H1 (cell line): ENCODE results near the gene MBNL2. TPM values are rescaled to one million over a fixed set of nuclear protein-coding genes. Genes with fewer than 3 reads are reported as not detected.

Experiments
- CTCF ChIA-PET: fragments of 300-600 bp; sonication (Branson Sonifier 250); formaldehyde crosslinking; loops from one replicate; lab custom pipeline; 2021; ENCODE audit not compliant: partially characterized antibody; lab: Charles Lee
- POLR2A ChIA-PET: fragments of 300-600 bp; sonication (Branson Sonifier 250); formaldehyde crosslinking; loops from one replicate; lab custom pipeline; 2021; ENCODE audit warnings: inconsistent platforms; ENCODE audit not compliant: partially characterized antibody; lab: Charles Lee
- DNase-seq, 2 experiments: peaks; one replicate each; pipeline versions ENCODE4 v3.0.0 to v3.0.0-alpha.2; 2010 to 2022; ENCODE audit warnings: low spot score in 2 of 2, low read depth in 1 of 2, mixed read lengths in 1 of 2
- FAIRE-seq: peaks from 2 replicates; lab custom pipeline; 2011; peaks lifted over from hg19 to GRCh38; lab: Jason Lieb, UNC
- H2AFZ ChIP-seq: 2 replicates; pipeline ENCODE4 v1.8.1; 2012; ENCODE audit warnings: low read length, inconsistent platforms
- H2AK5ac ChIP-seq: 2 replicates; pipeline ENCODE4 v1.6.1; 2013; ENCODE audit warnings: low read depth, low read length
- H2BK120ac ChIP-seq: replicated peaks from 2 replicates; pipeline ENCODE3; 2013; ENCODE audit warnings: low read depth, low read length, inconsistent platforms
- H2BK12ac ChIP-seq: 2 replicates; pipeline ENCODE4 v1.6.1; 2013; ENCODE audit warnings: low read depth, low read length
- H2BK15ac ChIP-seq: 2 replicates; pipeline ENCODE4 v1.6.1; 2013; ENCODE audit warnings: low read length
- H2BK20ac ChIP-seq: 2 replicates; pipeline ENCODE4 v1.6.1; 2013; ENCODE audit warnings: low read length
- H2BK5ac ChIP-seq: 2 replicates; pipeline ENCODE4 v1.6.1; 2013; ENCODE audit warnings: low read depth, low read length
- H3K14ac ChIP-seq: 2 replicates; pipeline ENCODE4 v1.6.1; 2013; ENCODE audit warnings: inconsistent platforms; ENCODE audit not compliant: insufficient read length
- H3K18ac ChIP-seq: 2 replicates; pipeline ENCODE4 v1.6.1; 2013; ENCODE audit warnings: low read length; ENCODE audit errors: extremely low read depth
- H3K23ac ChIP-seq: 2 replicates; pipeline ENCODE4 v1.6.1; 2013; ENCODE audit warnings: inconsistent platforms; ENCODE audit not compliant: insufficient read length
- H3K23me2 ChIP-seq: 2 replicates; pipeline ENCODE4 v1.6.1; 2013; ENCODE audit warnings: low read depth, low read length
- H3K27ac ChIP-seq: 2 replicates; pipeline ENCODE4 v1.6.1; 2011; ENCODE audit warnings: low read depth, low read length, inconsistent platforms
- H3K27me3 ChIP-seq, 4 experiments: replicated peaks in 1 of 4; 1 replicate in 1 of 4; 2 replicates in 3 of 4; pipeline versions ENCODE4 v1.6.1 to v1.8.1; 2011 to 2013; ENCODE audit warnings: low read length in 3 of 4, mild to moderate bottlenecking in 3 of 4, inconsistent platforms in 2 of 4, mixed read lengths in 2 of 4, moderate library complexity in 1 of 4; ENCODE audit not compliant: control insufficient read depth in 3 of 4, insufficient read depth in 3 of 4; ENCODE audit errors: extremely low read depth in 1 of 4
- H3K36me3 ChIP-seq, 4 experiments: 2 replicates each; pipeline versions ENCODE4 v1.6.1 to v1.8.1; 2011 to 2013; ENCODE audit warnings: mild to moderate bottlenecking in 4 of 4, low read length in 3 of 4, moderate library complexity in 2 of 4, control low read depth in 1 of 4, inconsistent platforms in 1 of 4; ENCODE audit not compliant: insufficient read depth in 4 of 4, control insufficient read depth in 2 of 4
- H3K4ac ChIP-seq: replicated peaks from 2 replicates; pipeline ENCODE3; 2013; ENCODE audit warnings: low read length, low read depth, mixed read lengths, inconsistent platforms; ENCODE audit not compliant: insufficient read length
- H3K4me1 ChIP-seq, 4 experiments: replicated peaks in 1 of 4; 1 replicate in 1 of 4; 2 replicates in 3 of 4; pipeline versions ENCODE4 v1.6.1 to v1.8.1; 2011 to 2013; ENCODE audit warnings: low read length in 3 of 4, inconsistent platforms in 2 of 4, mixed read lengths in 1 of 4; ENCODE audit not compliant: insufficient read depth in 4 of 4, control insufficient read depth in 3 of 4
- H3K4me2 ChIP-seq, 2 experiments: 2 replicates each; pipeline versions ENCODE4 v1.6.1 to v1.8.1; 2011 to 2013; ENCODE audit warnings: low read depth in 2 of 2, low read length in 2 of 2, control low read depth in 1 of 2, inconsistent platforms in 1 of 2, mild to moderate bottlenecking in 1 of 2; ENCODE audit not compliant: insufficient read depth in 1 of 2
- H3K4me3 ChIP-seq, 4 experiments: fragments of 200-600, 300-600 bp in 1 of 4; sonication (generic), shearing (Covaris generic), sonication (Bioruptor Twin) in 1 of 4; 2 replicates each; pipeline versions ENCODE4 v1.5.1 to v1.8.1; 2011 to 2016; ENCODE audit warnings: low read length in 4 of 4, low read depth in 3 of 4, control low read depth in 2 of 4, inconsistent platforms in 2 of 4, mild to moderate bottlenecking in 2 of 4, mixed read lengths in 1 of 4, moderate library complexity in 1 of 4; ENCODE audit not compliant: insufficient read depth in 2 of 4; ENCODE audit errors: extremely low read depth in 1 of 4
- H3K56ac ChIP-seq: replicated peaks from 2 replicates; pipeline ENCODE3; 2013; ENCODE audit warnings: low read depth, mild to moderate bottlenecking, mixed read lengths, low read length, inconsistent platforms; ENCODE audit not compliant: insufficient read length
- H3K79me1 ChIP-seq: 2 replicates; pipeline ENCODE4 v1.6.1; 2013; ENCODE audit warnings: low read depth, low read length, control low read depth
- H3K79me2 ChIP-seq, 2 experiments: 2 replicates each; pipeline versions ENCODE4 v1.6.1 to v1.8.1; 2012 to 2013; ENCODE audit warnings: low read length in 2 of 2, mild to moderate bottlenecking in 2 of 2, inconsistent platforms in 1 of 2; ENCODE audit not compliant: insufficient read depth in 2 of 2, control insufficient read depth in 1 of 2
- H3K9ac ChIP-seq, 4 experiments: replicated peaks in 1 of 4; 1 replicate in 1 of 4; 2 replicates in 3 of 4; pipeline versions ENCODE4 v1.6.1 to v1.8.1; 2011 to 2013; ENCODE audit warnings: low read depth in 3 of 4, low read length in 3 of 4, control low read depth in 2 of 4, mild to moderate bottlenecking in 2 of 4, moderate library complexity in 2 of 4, inconsistent platforms in 1 of 4; ENCODE audit errors: extremely low read depth in 1 of 4
- H3K9me3 ChIP-seq, 2 experiments: 2 replicates each; pipeline versions ENCODE4 v1.6.1 to v1.8.1; 2012 to 2013; ENCODE audit warnings: mild to moderate bottlenecking in 2 of 2, moderate library complexity in 2 of 2, control low read depth in 1 of 2, inconsistent platforms in 1 of 2, low read depth in 1 of 2, low read length in 1 of 2, mixed read lengths in 1 of 2; ENCODE audit not compliant: insufficient read depth in 2 of 2
- H4K20me1 ChIP-seq, 2 experiments: replicated peaks in 1 of 2; 2 replicates each; pipeline versions ENCODE3 to v1.8.1; 2011 to 2013; ENCODE audit warnings: inconsistent platforms in 2 of 2, low read length in 2 of 2, mild to moderate bottlenecking in 1 of 2; ENCODE audit not compliant: insufficient read depth in 2 of 2, control insufficient read depth in 1 of 2
- H4K5ac ChIP-seq: 2 replicates; pipeline ENCODE4 v1.6.1; 2013; ENCODE audit warnings: low read length, low read depth, mixed read lengths, inconsistent platforms; ENCODE audit not compliant: insufficient read length
- H4K8ac ChIP-seq: 2 replicates; pipeline ENCODE4 v1.8.0; 2013; ENCODE audit warnings: mild to moderate bottlenecking, moderate library complexity, low read length, inconsistent platforms; ENCODE audit not compliant: insufficient read depth; ENCODE audit errors: extremely low read depth
- H4K91ac ChIP-seq: replicated peaks from 2 replicates; pipeline ENCODE3; 2013; ENCODE audit warnings: low read length, mixed read lengths, inconsistent platforms; ENCODE audit not compliant: insufficient read length
- CTBP2 ChIP-seq: IDR thresholded peaks from 2 replicates; pipeline ENCODE4 v1.7.0; 2011; ENCODE audit warnings: borderline replicate concordance, mild to moderate bottlenecking, moderate library complexity, mixed read lengths, low read length; ENCODE audit not compliant: insufficient read depth, insufficient read length
- JUND ChIP-seq: IDR thresholded peaks from 2 replicates; pipeline ENCODE4 v1.6.1; 2011; ENCODE audit warnings: mild to moderate bottlenecking, improper control_type of control experiment, low read length
- KDM1A ChIP-seq: fragments of 200-600, 300-600 bp; sonication (generic); IDR thresholded peaks from 2 replicates; pipeline ENCODE4 v1.7.1; 2016; ENCODE audit warnings: mild to moderate bottlenecking, low read length, borderline replicate concordance
- NANOG ChIP-seq: IDR thresholded peaks from 2 replicates; pipeline ENCODE4 v1.6.1; 2011; ENCODE audit warnings: low read length, low read depth, mild to moderate bottlenecking, inconsistent platforms; ENCODE audit not compliant: insufficient read depth, poor library complexity, severe bottlenecking
- POLR2A ChIP-seq, 2 experiments: IDR thresholded peaks; 1 replicate in 1 of 2; 2 replicates in 1 of 2; pipeline ENCODE4 v1.6.1; 2011; ENCODE audit warnings: low read depth in 2 of 2, low read length in 2 of 2, mild to moderate bottlenecking in 2 of 2; ENCODE audit errors: control extremely low read depth in 1 of 2
- RFX5 ChIP-seq: IDR thresholded peaks from 2 replicates; pipeline ENCODE4 v1.6.1; 2011; ENCODE audit warnings: low read depth, low read length, improper control_type of control experiment, borderline replicate concordance
- SIX5 ChIP-seq: IDR thresholded peaks from 2 replicates; pipeline ENCODE4 v1.6.1; 2011; ENCODE audit warnings: mild to moderate bottlenecking, low read depth, low read length
- SP1 ChIP-seq: IDR thresholded peaks from 2 replicates; pipeline ENCODE4 v1.6.1; 2011; ENCODE audit warnings: low read depth, low read length
- WGBS, 2 experiments: shearing (Covaris generic) in 1 of 2; methylation state at CpG; one replicate each; pipeline versions ENCODE4 v1.1.6 to v1.1.7; 2013 to 2015; ENCODE audit warnings: low lambda C conversion rate in 2 of 2, mixed read lengths in 2 of 2, inconsistent platforms in 1 of 2, low coverage in 1 of 2, missing lambda C conversion rate in 1 of 2; ENCODE audit not compliant: insufficient replicate concordance in 2 of 2, insufficient coverage in 1 of 2, insufficient read length in 1 of 2; ENCODE audit errors: extremely low coverage in 1 of 2, missing lambda C conversion rate in 1 of 2; 5-methylcytosine and 5-hydroxymethylcytosine counted together
- polyA plus RNA-seq, 7 experiments: library from polyadenylated mRNA; depleted of rRNA in 3 of 7; stranded (reverse) in 5 of 7; unstranded in 2 of 7; fragments of >200 nt in 5 of 7; fragments of 200-250 nt in 2 of 7; gene quantifications; 1 replicate in 5 of 7; 2 replicates in 1 of 7; 4 replicates in 1 of 7; pipeline versions ENCODE4 v1.2.1 to v1.2.3, GENCODE V29; 2011 to 2013; ENCODE audit warnings: missing spikeins in 2 of 7, mixed read lengths in 2 of 7
- total RNA-seq: library from RNA; stranded (reverse); fragmentation: NEBNext Ultra II Directional; extraction: Animal tissue kit (Norgen Biotek cat#: 25700); gene quantifications from 2 replicates; pipeline ENCODE4 v1.2.1, GENCODE V29; 2021
- TF ChIP-seq, protein P1 (sequence below): IDR thresholded peaks from 2 replicates; pipeline ENCODE4 v1.6.1; 2012; ENCODE audit warnings: inconsistent platforms
- TF ChIP-seq, protein P2 (sequence below), 3 experiments: IDR thresholded peaks; 1 replicate in 2 of 3; 2 replicates in 1 of 3; pipeline versions ENCODE4 v1.5.1 to v1.6.1; 2011; ENCODE audit warnings: low read length in 3 of 3, mild to moderate bottlenecking in 3 of 3, inconsistent platforms in 2 of 3, low read depth in 1 of 3, moderate library complexity in 1 of 3; ENCODE audit not compliant: insufficient read depth in 1 of 3; ENCODE audit errors: control extremely low read depth in 1 of 3

MBNL2 gene
- total and polyA plus RNA-seq, 2 of the 8 experiments (the other 6 are each of a cell fraction or from before 2014, with no cell fraction given) = 1.0 to 2.6 TPM

DNA sequence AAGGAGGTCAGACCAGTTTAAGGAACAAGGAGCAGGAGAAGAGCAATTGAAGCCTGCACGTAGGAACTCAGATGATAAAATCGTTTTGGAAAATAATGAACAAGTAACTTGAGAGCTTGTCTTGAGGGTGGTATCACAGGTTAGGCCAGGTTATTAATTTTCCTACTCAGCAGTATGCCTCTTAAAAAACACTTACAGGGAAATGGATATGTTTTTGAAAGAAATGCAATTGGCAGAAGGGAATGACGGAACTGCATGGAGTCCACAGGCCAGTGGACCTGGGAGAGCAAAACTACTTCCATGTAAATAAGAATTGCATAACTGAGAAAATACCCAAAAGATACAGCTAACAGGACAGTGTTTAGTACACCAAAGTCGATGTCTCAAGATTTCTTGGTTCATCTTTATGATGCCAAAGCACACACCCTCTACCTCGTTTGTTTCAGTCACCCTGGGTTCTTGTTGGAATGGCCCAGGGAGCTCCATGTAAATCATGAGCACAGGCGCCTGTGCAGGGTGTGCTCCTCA lies 35.2 kb downstream of the MBNL2 start:
- peak overlapping the region; percentile 9; the same call in 1 of the 2 replicates for H3K18ac ChIP-seq
- H3K4me3 ChIP-seq = no peak overlapping the region
- no peaks in the 10 kb centered on the region for H4K20me1 ChIP-seq
- no peak overlapping the region for H3K4ac ChIP-seq
- H2BK120ac ChIP-seq = no peak overlapping the region
- 76% methylated on average over 6 of the region's 6 CpGs; no CpG with 5 or more reads in 1 of the 2 experiments for WGBS, 2 experiments
- FAIRE-seq (no peak), DNase-seq (no peak)
- no peaks in the 10 kb centered on the region for H3K79me2 ChIP-seq
- no peak overlapping the region for H4K5ac ChIP-seq
- H3K36me3 ChIP-seq = no peaks in the 10 kb centered on the region
- no peak overlapping the region for H2AK5ac ChIP-seq
- no peaks in the 10 kb centered on the region for H3K79me1 ChIP-seq
- peaks cover 3 to 13% (median 10%) of the 10 kb centered on the region in 4 experiments; a peak in 5 of 7 replicates for H3K4me1 ChIP-seq
- peak overlapping the region in 1 of 2 experiments; percentile 20; a peak in 2 of 4 replicates for H3K4me2 ChIP-seq
- H4K91ac ChIP-seq = no peak overlapping the region
- no peak overlapping the region for H2BK20ac ChIP-seq
- POLR2A ChIA-PET = no interaction called here
- no peak overlapping the region for H3K27ac ChIP-seq
- no peaks in the 10 kb centered on the region for H3K9me3 ChIP-seq
- H2AFZ ChIP-seq = 0 out of 2 replicates have a peak overlapping the region, but pooled peaks have one; percentile 3
- no peak overlapping the region for H3K56ac ChIP-seq
- H2BK15ac ChIP-seq = no peak overlapping the region
- CTCF ChIA-PET = interaction anchor here (0.8 to 4.1 kb wide), 7 partner anchors 10 to 146 kb away, joined by 3 to 25 read pairs (median 3); no protein-coding TSS in a partner anchor
- no peaks in the 10 kb centered on the region for H3K23me2 ChIP-seq
- H3K9ac ChIP-seq = no peak overlapping the region
- H3K23ac ChIP-seq = no peak overlapping the region
- no peak overlapping the region for H2BK5ac ChIP-seq
- H4K8ac ChIP-seq = no peak overlapping the region
- no peak overlapping the region for H2BK12ac ChIP-seq
- H3K14ac ChIP-seq = no peak overlapping the region
- H3K27me3 ChIP-seq = no peaks in the 10 kb centered on the region
- TF ChIP-seq CTBP2 = no peak
- TF ChIP-seq, protein P1, sequence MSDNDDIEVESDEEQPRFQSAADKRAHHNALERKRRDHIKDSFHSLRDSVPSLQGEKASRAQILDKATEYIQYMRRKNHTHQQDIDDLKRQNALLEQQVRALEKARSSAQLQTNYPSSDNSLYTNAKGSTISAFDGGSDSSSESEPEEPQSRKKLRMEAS = no peak
- TF ChIP-seq POLR2A (IDR thresholded peaks at IDR 0.05; ENCODE audit: control extremely low read depth in 1 of 2, low read depth in 2 of 2, low read length in 2 of 2) = no peak
- TF ChIP-seq JUND = no peak
- no peak for TF ChIP-seq RFX5
- TF ChIP-seq KDM1A = no peak
- TF ChIP-seq SIX5 = no peak
- TF ChIP-seq, protein P2, sequence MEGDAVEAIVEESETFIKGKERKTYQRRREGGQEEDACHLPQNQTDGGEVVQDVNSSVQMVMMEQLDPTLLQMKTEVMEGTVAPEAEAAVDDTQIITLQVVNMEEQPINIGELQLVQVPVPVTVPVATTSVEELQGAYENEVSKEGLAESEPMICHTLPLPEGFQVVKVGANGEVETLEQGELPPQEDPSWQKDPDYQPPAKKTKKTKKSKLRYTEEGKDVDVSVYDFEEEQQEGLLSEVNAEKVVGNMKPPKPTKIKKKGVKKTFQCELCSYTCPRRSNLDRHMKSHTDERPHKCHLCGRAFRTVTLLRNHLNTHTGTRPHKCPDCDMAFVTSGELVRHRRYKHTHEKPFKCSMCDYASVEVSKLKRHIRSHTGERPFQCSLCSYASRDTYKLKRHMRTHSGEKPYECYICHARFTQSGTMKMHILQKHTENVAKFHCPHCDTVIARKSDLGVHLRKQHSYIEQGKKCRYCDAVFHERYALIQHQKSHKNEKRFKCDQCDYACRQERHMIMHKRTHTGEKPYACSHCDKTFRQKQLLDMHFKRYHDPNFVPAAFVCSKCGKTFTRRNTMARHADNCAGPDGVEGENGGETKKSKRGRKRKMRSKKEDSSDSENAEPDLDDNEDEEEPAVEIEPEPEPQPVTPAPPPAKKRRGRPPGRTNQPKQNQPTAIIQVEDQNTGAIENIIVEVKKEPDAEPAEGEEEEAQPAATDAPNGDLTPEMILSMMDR (IDR thresholded peaks at IDR 0.05; ENCODE audit: control extremely low read depth in 1 of 3, insufficient read depth in 1 of 3, low read depth in 1 of 3, low read length in 3 of 3) = no peak
- no peak for TF ChIP-seq SP1
- TF ChIP-seq NANOG = no peak
